GM12865 (cell line): ENCODE results near the gene USP21.
"Not testable (repeated sequence)": the region's sequence is repeated elsewhere in the genome, so short reads cannot be mapped to it uniquely, and the experiment has no call there.

ENCODE experiments used
- DNase-seq: peaks from one replicate; pipeline ENCODE4 v3.0.0; 2010; ENCODE audit warnings: low read depth
- H3K4me3 ChIP-seq: 2 replicates; pipeline ENCODE4 v1.5.1; 2011; ENCODE audit warnings: mild to moderate bottlenecking, low read depth, low read length, control low read depth
- TF ChIP-seq, protein P1 (sequence below): IDR thresholded peaks from 2 replicates; pipeline ENCODE4 v1.5.1; 2011; ENCODE audit warnings: low read length, control low read depth, low read depth, inconsistent platforms; ENCODE audit not compliant: insufficient read depth; ENCODE audit errors: missing control alignments

The USP21 gene

DNA sequence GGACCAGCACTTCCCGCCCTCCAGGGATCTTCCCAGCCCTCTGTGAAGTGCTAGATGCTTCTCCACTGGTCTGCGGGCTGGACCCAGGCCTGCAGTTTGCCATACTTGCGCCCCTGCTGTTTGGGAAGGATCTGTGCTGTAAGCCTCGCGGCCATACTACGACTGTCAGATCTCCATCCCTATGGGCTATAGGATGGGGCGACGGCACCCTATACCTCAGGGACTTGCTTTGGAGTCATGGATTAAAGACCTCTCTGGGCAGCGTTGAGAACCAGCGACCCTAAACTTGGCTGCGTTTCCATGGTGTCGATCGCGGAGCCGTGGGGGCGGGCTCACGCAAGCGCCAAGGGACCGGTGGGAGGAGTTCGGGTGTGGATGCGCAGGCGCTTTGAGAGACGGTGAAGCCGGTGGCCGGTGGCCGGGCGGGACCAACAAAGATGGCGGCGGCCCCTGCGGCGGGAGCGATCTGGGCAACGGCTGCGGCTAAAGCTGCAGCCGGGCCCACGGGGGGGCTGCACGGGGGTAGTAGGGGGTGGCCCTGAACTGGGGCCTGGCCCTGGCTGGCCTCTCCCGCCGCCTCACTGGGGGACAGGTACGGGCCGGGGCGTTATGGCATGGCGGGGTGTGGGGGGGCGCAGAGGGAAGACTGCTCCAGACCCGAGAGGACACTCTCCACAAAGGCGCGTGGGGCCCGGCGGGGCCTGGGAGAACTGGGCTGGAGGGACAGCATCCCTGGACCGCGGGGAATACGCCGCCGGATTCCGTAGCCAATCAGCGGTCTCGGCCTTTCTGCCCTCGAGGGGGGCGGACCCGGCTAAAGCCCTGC lies at the start of gene USP21:
USP21 (plus strand) TSS at position 414 of the 826 bp plus-strand sequence. CDS start 1,141 bp downstream, outside the sequence.
- peak; percentile 93 for DNase-seq
- peak within 1 kb of the TSS; percentile 69 for H3K4me3 ChIP-seq
- TF ChIP-seq, protein P1, sequence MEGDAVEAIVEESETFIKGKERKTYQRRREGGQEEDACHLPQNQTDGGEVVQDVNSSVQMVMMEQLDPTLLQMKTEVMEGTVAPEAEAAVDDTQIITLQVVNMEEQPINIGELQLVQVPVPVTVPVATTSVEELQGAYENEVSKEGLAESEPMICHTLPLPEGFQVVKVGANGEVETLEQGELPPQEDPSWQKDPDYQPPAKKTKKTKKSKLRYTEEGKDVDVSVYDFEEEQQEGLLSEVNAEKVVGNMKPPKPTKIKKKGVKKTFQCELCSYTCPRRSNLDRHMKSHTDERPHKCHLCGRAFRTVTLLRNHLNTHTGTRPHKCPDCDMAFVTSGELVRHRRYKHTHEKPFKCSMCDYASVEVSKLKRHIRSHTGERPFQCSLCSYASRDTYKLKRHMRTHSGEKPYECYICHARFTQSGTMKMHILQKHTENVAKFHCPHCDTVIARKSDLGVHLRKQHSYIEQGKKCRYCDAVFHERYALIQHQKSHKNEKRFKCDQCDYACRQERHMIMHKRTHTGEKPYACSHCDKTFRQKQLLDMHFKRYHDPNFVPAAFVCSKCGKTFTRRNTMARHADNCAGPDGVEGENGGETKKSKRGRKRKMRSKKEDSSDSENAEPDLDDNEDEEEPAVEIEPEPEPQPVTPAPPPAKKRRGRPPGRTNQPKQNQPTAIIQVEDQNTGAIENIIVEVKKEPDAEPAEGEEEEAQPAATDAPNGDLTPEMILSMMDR, result no peak

GRCh38 chr1:161111117-161111516 lies 48.2 kb upstream of the USP21 start:
- no peak overlapping the region for H3K4me3 ChIP-seq
- no peak for DNase-seq
- TF ChIP-seq, protein P1, result no peak

DNA sequence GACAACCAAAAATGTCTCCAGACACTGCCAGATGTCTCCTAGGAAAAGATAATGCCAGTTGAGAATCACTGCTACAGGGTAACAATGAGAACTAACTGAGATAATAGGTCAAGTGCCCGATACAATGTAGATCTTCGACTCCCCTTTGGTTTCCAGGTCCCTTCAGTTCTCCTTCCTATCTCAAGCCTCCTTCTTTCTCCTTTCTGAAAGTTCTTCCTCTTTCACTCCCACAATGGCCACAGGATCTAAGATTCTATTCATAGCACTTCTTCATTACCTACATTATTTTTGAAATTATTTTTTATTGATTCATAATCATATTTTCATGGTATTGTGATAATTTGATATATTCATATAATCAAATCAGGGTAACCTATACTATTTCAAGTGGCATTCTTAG lies 47.8 kb upstream of the USP21 start:
- H3K4me3 ChIP-seq, result no peak overlapping the region
- DNase-seq, result no peak
- TF ChIP-seq, protein P1, result no peak

DNA sequence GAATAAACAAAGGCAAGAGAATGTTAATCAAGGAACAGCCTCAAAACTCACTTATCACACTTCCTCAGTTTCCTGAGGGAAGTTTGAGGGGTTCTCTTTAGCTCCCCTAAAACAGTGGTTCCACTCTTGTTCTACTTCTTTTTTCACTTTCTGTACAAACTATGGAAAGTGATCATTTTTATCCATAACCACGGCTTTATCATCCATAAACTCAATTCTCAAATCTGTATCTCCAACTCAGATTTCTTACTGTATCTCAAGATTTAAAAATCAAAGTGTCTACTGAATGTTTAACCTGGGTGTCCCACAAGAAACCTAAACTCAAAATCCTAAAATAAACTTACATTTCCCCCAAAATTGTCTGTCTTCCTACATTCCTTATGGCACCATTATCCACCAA lies 45.4 kb upstream of the USP21 start:
- no peak for DNase-seq
- no peak overlapping the region for H3K4me3 ChIP-seq
- TF ChIP-seq, protein P1, result no peak

DNA sequence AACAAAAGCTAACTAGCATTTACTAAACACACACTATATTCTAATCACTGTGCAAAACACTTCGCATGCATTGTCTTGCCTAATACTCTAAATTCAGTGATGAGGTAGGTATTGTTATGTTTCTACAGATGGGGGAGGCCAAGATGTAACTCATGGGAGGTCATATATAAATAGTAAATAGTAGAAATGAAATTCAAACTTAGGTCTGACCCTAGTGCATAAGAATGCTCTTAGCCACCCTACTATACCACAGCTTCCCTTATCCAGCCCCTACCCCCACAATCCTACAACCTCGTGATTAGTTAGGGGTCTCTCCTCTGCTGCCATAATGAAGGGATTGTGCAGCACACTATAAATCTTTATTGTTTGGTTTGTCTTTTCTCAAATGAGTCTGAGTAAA lies 44.7 kb upstream of the USP21 start:
- no peak for DNase-seq
- TF ChIP-seq, protein P1, result no peak
- no peak overlapping the region for H3K4me3 ChIP-seq

DNA sequence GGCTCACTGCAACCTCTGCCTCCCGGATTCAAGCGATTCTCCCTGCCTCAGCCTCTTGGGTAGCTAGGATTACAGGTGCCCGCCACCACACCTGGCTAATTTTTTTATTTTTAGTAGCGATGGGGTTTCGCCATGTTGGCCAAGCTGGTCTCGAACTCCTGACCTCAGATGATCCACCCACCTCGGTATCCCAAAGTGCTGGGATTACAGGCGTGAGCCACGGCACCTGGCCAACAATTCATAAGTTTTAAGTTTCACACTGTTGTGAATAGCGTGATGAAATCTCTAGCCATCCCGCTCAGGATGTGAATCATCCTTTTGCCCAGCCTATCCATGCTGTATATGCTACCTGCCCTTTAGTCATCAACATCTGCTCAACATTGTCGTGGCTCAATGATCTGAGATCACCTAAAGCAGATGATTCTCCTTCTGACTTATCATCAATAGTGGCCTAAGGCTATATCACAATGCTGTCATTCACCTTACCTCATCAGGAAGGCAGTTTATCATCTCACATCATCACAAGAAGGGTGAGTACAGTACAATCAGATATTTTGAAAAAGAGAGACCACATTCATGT lies 44.1 kb upstream of the USP21 start:
- no peak for DNase-seq
- TF ChIP-seq, protein P1, result no peak
- H3K4me3 ChIP-seq, result no peak overlapping the region

DNA sequence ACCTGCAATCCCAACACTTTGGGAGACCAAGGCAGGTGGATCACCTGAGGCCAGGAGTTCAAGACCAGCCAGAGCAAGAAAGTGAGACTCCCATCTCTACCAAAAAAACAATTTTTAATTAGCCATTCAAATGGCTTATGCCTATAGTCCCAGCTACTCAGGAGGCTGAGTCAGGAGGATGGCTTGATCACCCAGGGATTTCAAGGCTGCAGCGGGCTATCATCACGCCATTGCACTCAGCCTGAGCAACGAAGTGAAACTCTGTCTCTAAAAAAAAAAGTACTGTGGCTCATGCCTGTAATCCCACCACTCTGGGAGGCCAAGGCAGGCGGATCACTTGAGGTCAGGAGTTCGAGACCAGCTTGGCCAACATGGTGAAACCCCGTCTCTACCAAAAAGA lies 43.3 kb upstream of the USP21 start:
- H3K4me3 ChIP-seq, DNase-seq: not testable (repeated sequence)
